Upper lobe of left lung (tissue), 4 donors: ENCODE data around the gene TAF1B.

ENCODE experiments used
- EP300 ChIP-seq, 4 donors: sonication (generic); formaldehyde crosslinking; IDR thresholded peaks; one replicate each; pipeline ENCODE4 v1.5.1; 2017; ENCODE audit warnings: antibody characterized with exemption in 4 of 4, control low read depth in 2 of 4
- POLR2A ChIP-seq, 4 donors: fragments of 450-650 bp; IDR thresholded peaks; one replicate each; pipeline ENCODE4 v1.5.1; 2016 to 2017; ENCODE audit warnings: antibody characterized with exemption in 4 of 4, mild to moderate bottlenecking in 2 of 4
- POLR2AphosphoS5 ChIP-seq, 2 donors: sonication (generic); formaldehyde crosslinking; IDR thresholded peaks; one replicate each; pipeline ENCODE4 v1.5.1; 2017; ENCODE audit warnings: antibody characterized with exemption in 2 of 2
- TF ChIP-seq, protein P1 (sequence below), 6 experiments: fragments of 450-650 bp in 4 of 6; fragments of 200-600 bp in 2 of 6; sonication (generic) in 2 of 6; IDR thresholded peaks; one replicate each; pipeline ENCODE4 v1.5.1; 2016 to 2019; ENCODE audit warnings: antibody characterized with exemption in 6 of 6

DNA sequence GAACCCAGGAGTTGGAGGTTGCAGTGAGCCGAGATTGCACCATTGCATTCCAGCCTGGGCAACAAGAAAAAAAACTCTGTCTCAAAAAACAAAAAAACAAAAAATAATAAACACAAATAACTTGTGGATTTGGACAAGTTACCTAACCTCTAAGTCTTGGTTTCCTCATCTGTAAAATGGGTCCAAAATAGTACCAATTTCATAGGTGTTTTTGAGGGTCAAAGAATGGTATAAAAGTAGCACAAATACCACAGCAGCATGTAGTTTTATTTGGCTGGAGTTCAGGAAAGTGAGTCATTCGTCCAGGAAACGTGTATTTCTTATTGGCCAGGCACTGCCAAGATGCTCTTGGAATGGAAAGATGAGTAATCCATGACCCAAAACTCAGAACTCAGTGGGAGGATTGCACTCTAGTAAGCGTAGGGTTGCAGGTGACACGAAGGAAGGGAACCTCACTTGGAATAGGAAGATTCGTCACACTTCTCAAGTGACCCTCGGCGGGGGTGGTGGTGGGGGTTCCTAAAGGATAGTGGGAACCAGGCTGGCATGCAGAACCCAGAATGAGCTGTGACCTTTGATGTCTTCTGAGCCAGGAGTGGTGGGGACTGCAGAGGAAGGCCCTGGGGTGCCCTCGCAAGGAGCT, 132.7 kb downstream of the TAF1B start:
- TF ChIP-seq, protein P1, sequence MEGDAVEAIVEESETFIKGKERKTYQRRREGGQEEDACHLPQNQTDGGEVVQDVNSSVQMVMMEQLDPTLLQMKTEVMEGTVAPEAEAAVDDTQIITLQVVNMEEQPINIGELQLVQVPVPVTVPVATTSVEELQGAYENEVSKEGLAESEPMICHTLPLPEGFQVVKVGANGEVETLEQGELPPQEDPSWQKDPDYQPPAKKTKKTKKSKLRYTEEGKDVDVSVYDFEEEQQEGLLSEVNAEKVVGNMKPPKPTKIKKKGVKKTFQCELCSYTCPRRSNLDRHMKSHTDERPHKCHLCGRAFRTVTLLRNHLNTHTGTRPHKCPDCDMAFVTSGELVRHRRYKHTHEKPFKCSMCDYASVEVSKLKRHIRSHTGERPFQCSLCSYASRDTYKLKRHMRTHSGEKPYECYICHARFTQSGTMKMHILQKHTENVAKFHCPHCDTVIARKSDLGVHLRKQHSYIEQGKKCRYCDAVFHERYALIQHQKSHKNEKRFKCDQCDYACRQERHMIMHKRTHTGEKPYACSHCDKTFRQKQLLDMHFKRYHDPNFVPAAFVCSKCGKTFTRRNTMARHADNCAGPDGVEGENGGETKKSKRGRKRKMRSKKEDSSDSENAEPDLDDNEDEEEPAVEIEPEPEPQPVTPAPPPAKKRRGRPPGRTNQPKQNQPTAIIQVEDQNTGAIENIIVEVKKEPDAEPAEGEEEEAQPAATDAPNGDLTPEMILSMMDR (IDR thresholded peaks at IDR 0.05), result no peak
- TF ChIP-seq POLR2AphosphoS5 (IDR thresholded peaks at IDR 0.05), result peak; percentile 27 to 76
- no peak for TF ChIP-seq POLR2A (IDR thresholded peaks at IDR 0.05)
- TF ChIP-seq EP300 (IDR thresholded peaks at IDR 0.05), result peak in 2 of 4 donors; percentile 24 to 38
